ENCODE measurements around the gene ATP6V1E1.
"Not testable (repeated sequence)": the region's sequence is repeated elsewhere in the genome, so short reads cannot be mapped to it uniquely, and the experiment has no call there.

Gene ATP6V1E1

DNA sequence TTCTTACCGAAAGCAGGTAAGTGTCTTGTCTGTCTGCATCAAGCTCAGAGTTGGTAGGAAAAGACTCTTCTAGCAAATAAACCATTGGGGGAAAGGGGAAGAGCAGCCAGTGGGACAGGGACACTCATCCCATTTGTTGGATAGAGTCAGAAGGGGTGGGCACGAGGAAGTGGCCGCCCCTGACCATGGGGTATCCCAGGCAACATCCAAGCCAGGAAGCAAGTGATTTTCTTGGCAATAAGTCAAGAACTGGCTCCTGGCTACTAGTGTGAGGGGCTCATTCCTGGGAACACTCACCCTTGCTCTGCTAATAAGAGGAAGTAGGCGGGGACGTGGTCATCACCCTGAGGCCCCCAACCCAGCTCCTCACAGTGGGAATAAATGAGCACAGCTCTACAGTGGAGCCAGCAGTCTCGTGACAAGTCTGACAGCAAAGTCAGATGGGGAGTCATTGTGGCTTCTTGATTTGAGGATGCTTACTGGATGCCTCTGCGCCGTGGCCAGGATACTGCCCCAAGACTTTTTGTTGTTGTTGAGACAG is 58.5 kb downstream of the ATP6V1E1 start:
- Histone ChIP-seq H3K27ac (peak overlapping the region; percentile 48), H3K36me3 (replicated peaks) (no peaks in the 10 kb centered on the region), H3K4me3 (ENCODE audit: low read depth, low read length) (no peak overlapping the region), H3K27me3 (replicated peaks) (no peaks in the 10 kb centered on the region)
- DNase-seq, result peak; percentile 24
- TF ChIP-seq, protein P1, sequence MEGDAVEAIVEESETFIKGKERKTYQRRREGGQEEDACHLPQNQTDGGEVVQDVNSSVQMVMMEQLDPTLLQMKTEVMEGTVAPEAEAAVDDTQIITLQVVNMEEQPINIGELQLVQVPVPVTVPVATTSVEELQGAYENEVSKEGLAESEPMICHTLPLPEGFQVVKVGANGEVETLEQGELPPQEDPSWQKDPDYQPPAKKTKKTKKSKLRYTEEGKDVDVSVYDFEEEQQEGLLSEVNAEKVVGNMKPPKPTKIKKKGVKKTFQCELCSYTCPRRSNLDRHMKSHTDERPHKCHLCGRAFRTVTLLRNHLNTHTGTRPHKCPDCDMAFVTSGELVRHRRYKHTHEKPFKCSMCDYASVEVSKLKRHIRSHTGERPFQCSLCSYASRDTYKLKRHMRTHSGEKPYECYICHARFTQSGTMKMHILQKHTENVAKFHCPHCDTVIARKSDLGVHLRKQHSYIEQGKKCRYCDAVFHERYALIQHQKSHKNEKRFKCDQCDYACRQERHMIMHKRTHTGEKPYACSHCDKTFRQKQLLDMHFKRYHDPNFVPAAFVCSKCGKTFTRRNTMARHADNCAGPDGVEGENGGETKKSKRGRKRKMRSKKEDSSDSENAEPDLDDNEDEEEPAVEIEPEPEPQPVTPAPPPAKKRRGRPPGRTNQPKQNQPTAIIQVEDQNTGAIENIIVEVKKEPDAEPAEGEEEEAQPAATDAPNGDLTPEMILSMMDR (IDR thresholded peaks at IDR 0.05; ENCODE audit: low read depth, low read length, missing control alignments), result no peak
- in situ Hi-C loops (cut with HindIII; ENCODE audit: low pct_ligation_motif_present, low sequenced_read_pairs), result no loop called here

DNA sequence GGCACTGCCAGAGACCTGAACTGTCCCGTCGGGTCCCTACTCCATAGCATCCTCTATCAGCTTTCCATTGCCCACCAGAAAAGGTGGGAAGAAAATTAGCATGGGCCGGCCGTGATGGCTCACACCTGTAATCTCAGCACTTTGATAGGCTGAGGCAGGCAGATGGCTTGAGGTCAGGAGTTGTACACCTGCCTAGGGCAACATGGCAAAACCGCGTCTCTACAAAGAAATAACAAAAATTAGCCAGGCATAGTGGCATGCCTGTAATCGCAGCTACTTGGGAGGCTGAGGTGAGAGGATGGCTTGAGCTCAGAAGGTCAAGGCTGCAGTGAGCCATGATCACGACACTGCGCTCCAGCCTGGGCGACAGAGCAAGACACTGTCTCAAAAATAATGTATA is 61.8 kb downstream of the ATP6V1E1 start:
- in situ Hi-C loops (cut with HindIII; ENCODE audit: low pct_ligation_motif_present, low sequenced_read_pairs), result no loop called here
- no peak overlapping the region for H3K4me3 ChIP-seq (ENCODE audit: low read depth, low read length)
- no peaks in the 10 kb centered on the region for H3K36me3 ChIP-seq (replicated peaks)
- H3K27me3 ChIP-seq (replicated peaks), result no peaks in the 10 kb centered on the region
- H3K27ac ChIP-seq, result no peak overlapping the region
- TF ChIP-seq, protein P1 (IDR thresholded peaks at IDR 0.05; ENCODE audit: low read depth, low read length, missing control alignments), result no peak
- DNase-seq, result no peak

DNA sequence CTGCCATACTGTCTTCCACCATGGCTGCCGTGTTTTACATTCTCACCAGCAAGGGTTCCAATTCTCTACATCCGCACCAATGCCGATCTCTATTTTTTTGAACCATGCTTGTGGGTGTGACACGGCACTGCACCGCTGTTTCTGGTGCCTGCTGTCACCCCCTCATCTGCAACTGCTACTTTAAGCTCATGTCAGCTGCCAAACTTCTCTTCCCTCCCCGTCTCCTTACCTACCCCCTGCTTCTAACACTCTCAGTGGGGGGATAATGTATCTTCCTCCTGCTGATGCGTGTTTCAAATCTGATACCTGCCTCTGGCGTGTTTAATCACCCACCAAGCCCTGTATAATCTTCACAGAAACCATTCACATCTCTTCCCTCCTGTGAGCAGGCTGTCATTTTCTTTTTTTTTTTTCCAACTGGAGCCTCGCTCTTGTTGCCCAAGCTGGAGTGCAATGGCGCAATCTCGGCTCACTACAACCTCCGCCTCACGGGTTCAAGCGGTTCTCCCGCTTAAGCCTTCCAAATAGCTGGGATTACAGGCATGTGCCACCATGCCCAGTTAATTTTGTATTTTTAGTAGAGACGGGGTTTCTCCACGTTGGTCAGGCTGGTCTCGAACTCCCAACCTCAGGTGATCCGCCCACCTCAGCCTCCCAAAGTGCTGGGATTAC is 62.4 kb downstream of the ATP6V1E1 start:
- H3K27ac ChIP-seq; H3K36me3 ChIP-seq (replicated peaks); in situ Hi-C loops (cut with HindIII; ENCODE audit: low pct_ligation_motif_present, low sequenced_read_pairs); H3K27me3 ChIP-seq (replicated peaks); DNase-seq; H3K4me3 ChIP-seq (ENCODE audit: low read depth, low read length): not testable (repeated sequence)

DNA sequence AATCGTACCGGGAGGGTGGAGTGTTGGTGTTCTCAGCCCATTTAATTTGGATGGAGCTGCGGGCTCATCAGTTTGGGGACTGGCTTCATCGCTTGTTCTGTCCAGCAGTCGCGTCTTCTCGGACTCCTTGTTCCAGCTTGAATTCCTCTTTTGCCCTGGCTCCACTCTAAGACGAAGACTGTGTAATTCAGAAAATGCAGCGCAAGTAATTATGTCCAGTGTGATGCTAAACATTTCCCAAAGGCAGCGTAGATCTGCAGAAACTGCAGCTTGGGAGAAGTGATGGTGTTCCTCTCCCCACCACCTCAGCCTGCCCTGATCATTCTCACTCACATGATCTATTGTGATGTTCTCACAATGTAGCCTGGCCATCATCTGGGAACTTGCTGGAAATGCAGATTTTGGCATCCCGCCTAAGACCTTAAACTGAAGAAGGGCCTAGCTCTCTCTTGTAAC is 64.6 kb downstream of the ATP6V1E1 start:
- H3K27ac ChIP-seq, result no peak overlapping the region
- no peak overlapping the region for H3K4me3 ChIP-seq (ENCODE audit: low read depth, low read length)
- in situ Hi-C loops (cut with HindIII; ENCODE audit: low pct_ligation_motif_present, low sequenced_read_pairs), result no loop called here
- DNase-seq, result no peak
- TF ChIP-seq, protein P1 (IDR thresholded peaks at IDR 0.05; ENCODE audit: low read depth, low read length, missing control alignments), result no peak
- no peaks in the 10 kb centered on the region for H3K27me3 ChIP-seq (replicated peaks)
- H3K36me3 ChIP-seq (replicated peaks), result no peaks in the 10 kb centered on the region

DNA sequence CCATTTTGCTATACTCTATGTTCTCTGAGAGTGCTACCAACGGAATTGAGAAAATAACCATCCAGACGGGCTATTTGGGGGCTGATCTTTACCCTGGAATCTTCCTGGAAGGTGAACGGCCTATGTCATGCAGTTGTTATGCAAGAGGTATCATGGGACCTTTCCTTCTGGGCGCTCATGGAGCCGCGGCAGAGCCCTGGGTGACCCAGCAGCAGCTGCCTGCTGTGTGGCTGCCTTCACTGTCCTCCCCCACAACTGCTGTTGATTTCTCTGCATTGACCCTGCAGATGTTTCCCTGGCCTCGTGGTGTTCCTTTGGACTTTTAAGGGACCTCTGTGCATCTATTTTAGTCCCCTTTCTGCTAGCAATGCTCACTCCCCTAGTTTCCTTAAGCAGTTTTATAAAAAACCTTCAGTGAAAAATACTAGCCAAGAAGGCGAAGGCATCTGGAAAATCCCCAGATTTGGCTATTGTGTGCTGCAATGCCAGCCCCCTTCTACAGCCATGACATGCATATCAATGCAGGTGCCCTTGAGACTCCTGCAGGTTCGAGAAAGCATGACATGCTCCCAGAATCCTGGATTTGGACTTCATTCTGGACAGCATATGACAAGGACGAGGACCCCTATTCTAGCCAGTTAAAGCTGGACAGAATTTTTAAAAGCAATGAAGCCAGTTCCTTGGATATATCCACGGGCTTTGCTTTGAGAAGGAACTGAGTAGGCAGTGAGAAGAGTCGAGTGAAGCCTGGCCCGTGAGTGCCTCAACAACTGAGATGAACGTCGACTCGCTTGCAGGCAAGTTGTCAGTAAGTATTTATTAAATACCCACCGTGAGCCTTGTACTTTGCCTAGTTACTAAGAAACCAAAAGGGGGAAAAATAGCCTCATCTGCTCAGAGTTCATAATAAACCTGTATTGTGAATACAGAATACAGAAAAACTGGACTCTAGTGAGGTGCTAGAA is 65.4 kb downstream of the ATP6V1E1 start, which contains the start of gene SLC25A18:
Gene SLC25A18, plus strand, starts transcription at position 593 of the 965 bp plus-strand sequence. CDS start 16,447 bp downstream, outside the sequence.
- DNase-seq, result no peak
- no peaks in the 10 kb centered on the region for H3K36me3 ChIP-seq (replicated peaks)
- no peaks in the 10 kb centered on the region for H3K27me3 ChIP-seq (replicated peaks)
- in situ Hi-C loops (cut with HindIII; ENCODE audit: low pct_ligation_motif_present, low sequenced_read_pairs), result no loop called here
- TF ChIP-seq, protein P1 (IDR thresholded peaks at IDR 0.05; ENCODE audit: low read depth, low read length, missing control alignments), result peak; percentile 31
- H3K27ac ChIP-seq, result no peak within 1 kb of the TSS
- H3K4me3 ChIP-seq (ENCODE audit: low read depth, low read length), result no peak within 1 kb of the TSS

DNA sequence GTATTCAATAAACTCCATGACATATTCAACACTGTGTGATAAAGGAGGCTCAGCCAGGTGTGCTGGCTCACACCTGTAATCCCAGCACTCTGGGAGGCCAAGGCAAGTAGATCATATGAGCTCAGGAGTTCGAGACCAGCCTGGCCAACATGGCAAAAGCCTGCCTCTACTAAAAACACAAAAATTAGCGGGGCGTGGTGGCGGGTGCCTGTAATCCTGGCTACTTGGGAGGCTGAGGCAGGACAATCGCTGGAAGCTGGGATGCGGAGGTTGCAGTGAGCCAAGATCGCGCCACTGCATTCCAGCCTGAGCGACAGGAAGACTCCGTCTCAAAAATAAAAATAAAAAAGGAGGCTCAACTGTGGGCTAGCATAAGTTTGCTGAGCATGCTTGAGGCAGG is 69.4 kb downstream of the ATP6V1E1 start:
- DNase-seq, result no peak
- no peaks in the 10 kb centered on the region for H3K27me3 ChIP-seq (replicated peaks)
- no peaks in the 10 kb centered on the region for H3K36me3 ChIP-seq (replicated peaks)
- TF ChIP-seq, protein P1 (IDR thresholded peaks at IDR 0.05; ENCODE audit: low read depth, low read length, missing control alignments), result no peak
- in situ Hi-C loops (cut with HindIII; ENCODE audit: low pct_ligation_motif_present, low sequenced_read_pairs), result no loop called here
- no peak overlapping the region for H3K4me3 ChIP-seq (ENCODE audit: low read depth, low read length)
- H3K27ac ChIP-seq, result no peak overlapping the region
